ENCODE measurements around the gene MAPKBP1. TPM values are rescaled to one million over a fixed set of nuclear protein-coding genes. Genes with fewer than 3 reads are reported as not detected.

MAPKBP1 gene
- total and polyA plus RNA-seq, 2 of the 4 experiments (the other 2 are of a cell fraction), result 12.5 to 15.3 TPM

GRCh38 chr15:41849204-41849603, 74.9 kb downstream of the MAPKBP1 start:
- Histone ChIP-seq H3K18ac (ENCODE audit: low read depth, low read length) (no peak overlapping the region), H2BK5ac (ENCODE audit: low read depth, low read length, poor library complexity, severe bottlenecking) (no peak overlapping the region), H2BK120ac (ENCODE audit: low read depth, low read length) (no peak overlapping the region), H2BK15ac (ENCODE audit: low read depth, low read length) (no peak overlapping the region), H3K27ac (ENCODE audit: insufficient read depth, low read length) (no peak overlapping the region), H2AK9ac (replicated peaks; ENCODE audit: low read depth, low read length, poor library complexity) (no peak overlapping the region), H3K36me3 (ENCODE audit: control insufficient read depth, insufficient read depth, low read length) (peaks cover 16% of the 10 kb centered on the region), H3K56ac (ENCODE audit: extremely low read depth, insufficient read depth, low read length) (no peak overlapping the region), H3K9me1 (ENCODE audit: insufficient read depth, low read length) (no peaks in the 10 kb centered on the region), H3K23ac (ENCODE audit: low read depth, low read length) (no peak overlapping the region), H3K4me3 (ENCODE audit: insufficient read depth, low read depth, low read length) (no peak overlapping the region), H4K20me1 (ENCODE audit: insufficient read depth, low read length) (no peaks in the 10 kb centered on the region), H2BK20ac (ENCODE audit: low read depth, low read length) (no peak overlapping the region), H3K79me1 (ENCODE audit: low read depth in 1 of 2, low read length in 2 of 2) (no peaks in the 10 kb centered on the region), H4K91ac (ENCODE audit: insufficient read depth, low read depth, low read length) (no peak overlapping the region), H2AK5ac (ENCODE audit: low read depth, low read length) (no peak overlapping the region), H3K4me1 (ENCODE audit: control insufficient read depth, insufficient read depth, low read length) (no peaks in the 10 kb centered on the region; the same call in 1 of the 2 replicates), H3K4ac (ENCODE audit: low read depth, low read length) (no peak overlapping the region), H4K8ac (ENCODE audit: low read depth in 2 of 2, low read length in 2 of 2) (no peak overlapping the region), H3K27me3 (ENCODE audit: control insufficient read depth, insufficient read depth, low read length) (peaks cover 11% of the 10 kb centered on the region; the same call in 1 of the 2 replicates), H3K4me2 (ENCODE audit: low read depth, low read length) (no peak overlapping the region), H3K14ac (replicated peaks; ENCODE audit: low read depth, low read length) (no peak overlapping the region), H2AFZ (replicated peaks; ENCODE audit: low read length, poor library complexity) (no peak overlapping the region), H4K5ac (ENCODE audit: low read depth, low read length) (no peak overlapping the region), H3K9ac (ENCODE audit: low read depth, low read length) (no peak overlapping the region), H3K9me3 (ENCODE audit: control insufficient read depth, insufficient read depth, low read length) (no peaks in the 10 kb centered on the region)
- no TSS peak for BruUV-seq (replicated peaks)
- WGBS, 2 experiments (ENCODE audit: extremely low coverage in 2 of 2, insufficient read length in 1 of 2), result no CpG with 5 or more reads among the region's 6 CpGs
- no peak for ATAC-seq (ENCODE audit: low read depth)
- dilution Hi-C loops (cut with HindIII; ENCODE audit: low sequenced_read_pairs, unreplicated experiment), result no loop called here
- TF ChIP-seq RCOR1 (IDR thresholded peaks at IDR 0.05; ENCODE audit: insufficient replicate concordance, low read length) (no peak), RAD21 (IDR thresholded peaks at IDR 0.05; ENCODE audit: low read length) (no peak)
- no peak for DNase-seq
- CTCF ChIA-PET, result no interaction called here
- intact Hi-C loops (cut with micrococcal nuclease), result no loop called here
- in situ Hi-C loops (cut with MboI; ENCODE audit: low sequenced_read_pairs), result no loop called here
- POLR2A ChIA-PET (ENCODE audit: unreplicated experiment), result no interaction called here
